G401.6 (cell line): ENCODE results near the gene TMEM115.
A peak's percentile ranks its signal among the peaks of the same experiment; 100 is the strongest.

Source experiments
- FAIRE-seq: peaks from 2 replicates; lab custom pipeline; 2012; peaks lifted over from hg19 to GRCh38; lab: Jason Lieb, UNC

Gene TMEM115, protein sequence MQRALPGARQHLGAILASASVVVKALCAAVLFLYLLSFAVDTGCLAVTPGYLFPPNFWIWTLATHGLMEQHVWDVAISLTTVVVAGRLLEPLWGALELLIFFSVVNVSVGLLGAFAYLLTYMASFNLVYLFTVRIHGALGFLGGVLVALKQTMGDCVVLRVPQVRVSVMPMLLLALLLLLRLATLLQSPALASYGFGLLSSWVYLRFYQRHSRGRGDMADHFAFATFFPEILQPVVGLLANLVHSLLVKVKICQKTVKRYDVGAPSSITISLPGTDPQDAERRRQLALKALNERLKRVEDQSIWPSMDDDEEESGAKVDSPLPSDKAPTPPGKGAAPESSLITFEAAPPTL

DNA sequence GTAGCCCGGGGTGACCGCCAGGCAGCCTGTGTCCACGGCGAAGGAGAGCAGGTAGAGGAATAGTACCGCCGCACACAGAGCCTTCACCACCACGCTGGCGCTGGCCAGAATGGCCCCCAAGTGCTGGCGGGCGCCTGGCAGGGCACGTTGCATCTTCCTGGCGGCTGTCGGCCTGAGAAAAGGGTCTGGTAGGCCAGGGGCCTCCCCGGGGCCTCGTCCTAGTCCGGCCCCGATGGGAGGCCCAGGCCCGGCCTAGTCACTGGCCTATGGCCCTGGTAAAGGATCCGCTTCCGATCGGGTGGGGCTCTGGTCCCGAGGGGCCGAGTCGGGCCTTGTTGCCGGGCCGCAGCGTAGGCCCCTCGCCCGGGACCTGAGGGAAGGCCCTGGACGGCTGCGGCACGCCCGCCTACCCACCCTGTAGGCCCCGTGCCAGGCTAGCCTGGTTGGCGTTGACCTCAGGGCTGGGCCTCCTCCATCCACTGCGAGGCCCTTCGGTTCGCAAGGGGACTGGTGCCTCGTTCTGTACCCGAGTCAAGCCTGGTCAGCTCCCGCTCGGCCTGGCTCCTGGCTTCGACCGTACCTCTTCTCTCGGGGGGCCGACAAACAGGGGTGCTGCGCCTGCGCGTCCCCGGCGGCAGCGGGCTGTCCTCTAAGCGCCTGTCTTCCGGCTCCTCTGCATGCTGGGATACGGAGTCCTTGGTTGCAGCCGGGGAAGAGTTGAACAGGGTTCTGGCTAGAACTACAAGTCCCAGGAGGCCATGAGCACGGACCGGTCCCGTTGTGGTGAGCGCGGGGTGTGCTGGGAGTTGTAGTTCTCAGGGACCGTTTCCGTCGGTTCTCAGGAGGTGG lies at the start of gene TMEM115:
TSS of gene TMEM115 (minus strand) at position 611 of the 849 bp plus-strand sequence. CDS start at position 153, 458 bp downstream.
- peak; percentile 98 for FAIRE-seq

DNA sequence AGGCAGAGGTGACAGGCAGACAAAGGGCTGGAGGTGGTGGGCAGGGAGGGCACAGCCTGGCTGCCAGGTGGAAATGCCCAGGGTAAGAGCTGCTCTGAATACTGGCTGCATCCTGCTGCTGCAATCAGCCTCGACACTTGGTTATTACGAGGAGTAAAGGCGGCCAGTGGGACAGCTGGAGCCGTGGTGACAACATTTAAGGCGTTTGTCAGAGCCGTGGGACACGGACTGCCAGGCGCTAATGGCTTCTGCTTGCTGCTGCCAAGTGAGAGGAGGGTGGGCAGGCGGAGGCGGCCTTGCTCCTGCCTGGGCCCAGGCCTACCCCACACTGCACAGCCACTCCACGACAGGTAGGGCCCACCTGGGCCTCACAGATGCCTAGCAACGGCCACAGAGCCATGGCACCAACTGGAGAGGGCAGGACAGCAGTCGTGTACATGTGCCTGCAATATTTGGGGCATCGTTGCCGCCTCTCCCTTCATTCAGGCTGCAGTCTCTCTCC lies 49.2 kb upstream of the TMEM115 start:
- no peak for FAIRE-seq

DNA sequence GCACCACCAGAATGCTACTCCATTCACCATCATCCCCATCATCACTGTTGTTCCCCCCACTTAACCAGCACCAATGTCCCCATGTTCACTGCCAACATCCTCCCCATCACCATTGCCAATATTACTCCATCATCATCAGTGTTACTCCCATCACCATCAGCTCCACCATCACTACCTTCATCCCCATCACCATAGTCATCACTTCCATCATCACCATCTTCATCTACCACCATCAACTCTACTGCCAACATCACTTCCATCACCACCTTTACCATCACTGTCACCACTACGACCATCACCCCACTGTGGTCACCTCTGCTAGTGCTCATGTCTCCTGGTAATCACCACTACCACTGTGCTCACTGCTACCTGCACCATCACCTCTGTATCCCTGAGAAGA lies 47.2 kb upstream of the TMEM115 start:
- no peak for FAIRE-seq

DNA sequence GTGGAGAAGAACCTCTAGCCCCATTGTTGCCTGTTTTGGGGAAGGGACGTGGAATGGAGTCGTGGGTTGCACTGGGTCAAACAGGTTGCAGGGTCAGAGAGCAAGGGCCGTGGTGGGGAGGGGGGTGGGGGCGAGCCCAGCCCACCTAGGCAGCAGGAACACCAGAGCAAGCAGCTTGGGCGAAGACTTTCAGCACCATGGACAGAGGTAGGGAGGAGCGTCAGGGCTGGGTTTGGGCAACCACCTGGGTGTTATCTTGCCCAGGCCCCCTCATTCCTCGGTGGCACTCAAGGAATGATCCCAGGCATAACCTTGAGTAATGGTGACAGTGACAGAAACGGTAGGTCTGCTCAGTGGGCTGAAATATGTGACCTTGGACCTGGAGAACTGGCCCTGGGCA lies 45.9 kb upstream of the TMEM115 start:
- no peak for FAIRE-seq

GRCh38 chr3:50401978-50402595 lies 42.8 kb upstream of the TMEM115 start:
- no peak for FAIRE-seq

DNA sequence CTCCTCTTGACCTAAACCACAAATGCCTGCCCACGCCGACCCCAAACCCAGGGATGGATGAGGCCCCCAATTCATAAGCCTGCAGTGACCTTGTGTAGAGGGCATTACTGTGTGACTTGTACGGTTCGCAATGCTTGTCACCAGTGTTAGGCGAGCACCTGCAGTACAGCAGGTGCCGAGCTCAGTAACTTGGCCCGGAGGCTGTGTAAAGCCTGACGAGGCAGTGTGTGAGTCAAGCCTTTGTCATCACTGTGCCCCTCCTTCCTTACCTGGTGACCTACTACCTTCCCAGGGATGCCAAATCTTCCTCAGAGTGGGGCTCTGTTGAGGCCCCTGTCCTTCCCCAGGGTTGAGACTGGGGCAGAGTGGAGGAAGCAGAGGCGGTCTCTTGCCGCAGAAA lies 37.2 kb upstream of the TMEM115 start:
- no peak for FAIRE-seq

GRCh38 chr3:50395070-50395860 lies 35.9 kb upstream of the TMEM115 start:
- FAIRE-seq, result no peak

- no peak for FAIRE-seq
These were observed 33.7 kb upstream of the TMEM115 start for GRCh38 chr3:50393061-50393460.

DNA sequence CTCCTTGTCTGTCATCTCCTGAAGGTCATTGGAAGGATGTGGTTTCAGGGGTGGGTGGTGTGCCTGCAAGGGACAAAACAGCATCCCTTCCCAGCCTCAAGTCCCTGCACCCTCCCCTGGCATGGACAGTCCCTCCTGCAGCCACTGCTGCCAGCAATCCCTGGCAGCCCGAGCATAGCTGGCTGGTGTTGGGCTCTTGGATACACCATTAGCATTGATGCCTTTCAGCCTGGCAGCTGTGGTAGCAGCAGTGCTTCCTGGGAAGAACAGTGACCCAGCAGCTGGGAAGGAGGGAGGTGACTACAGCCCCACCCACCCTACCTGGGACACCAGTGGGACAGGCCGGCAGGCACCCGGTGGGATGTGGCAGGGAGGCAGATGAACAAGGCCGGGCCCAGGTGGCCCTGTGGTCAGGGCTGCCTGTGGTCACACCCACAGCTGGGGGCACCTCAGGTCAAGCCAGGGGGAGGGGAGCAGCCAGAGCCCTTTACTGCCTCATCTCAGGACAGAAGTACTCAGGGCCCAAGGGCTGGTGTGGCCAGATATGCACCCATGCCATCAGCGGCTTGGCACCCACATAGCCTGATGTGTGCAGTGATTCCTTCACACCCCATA lies 32.9 kb upstream of the TMEM115 start:
- FAIRE-seq, result no peak

DNA sequence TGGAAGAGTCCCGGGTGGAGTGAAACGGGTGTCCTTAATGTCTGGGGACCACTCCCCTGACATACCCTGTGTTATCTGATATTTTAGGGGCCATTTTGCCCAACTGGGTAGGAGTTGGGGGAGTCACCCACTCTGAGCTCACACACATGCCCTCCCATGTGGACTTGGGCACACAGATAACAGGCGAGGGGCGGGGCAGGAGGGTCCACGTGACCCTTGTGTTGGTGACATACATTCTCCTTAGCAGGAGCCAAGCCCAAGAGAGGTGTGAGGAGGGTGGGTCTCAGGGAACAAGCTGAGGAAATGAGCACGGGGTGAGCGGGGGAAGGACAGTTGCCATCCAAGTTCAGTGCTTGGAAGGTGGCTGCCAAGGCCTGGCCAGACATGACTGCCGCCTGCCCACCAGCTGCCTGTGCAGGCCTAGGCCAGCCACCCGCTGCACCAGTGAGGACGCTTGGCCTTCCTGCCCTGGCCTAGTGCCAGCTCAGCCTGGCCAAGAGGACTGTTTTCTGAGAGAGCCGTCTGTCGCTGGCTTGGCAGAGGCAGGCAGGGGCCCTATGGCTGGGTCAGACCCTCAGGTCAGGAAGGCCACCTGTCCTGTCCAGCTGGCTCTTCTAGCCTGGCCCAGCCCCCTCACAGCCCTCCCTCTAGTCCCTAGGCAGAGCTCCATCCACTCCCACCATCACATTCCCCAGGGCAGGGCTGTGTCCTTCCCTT lies 31.3 kb upstream of the TMEM115 start:
- FAIRE-seq, result no peak

GRCh38 chr3:50389414-50389767 lies 30.1 kb upstream of the TMEM115 start:
- FAIRE-seq, result no peak

DNA sequence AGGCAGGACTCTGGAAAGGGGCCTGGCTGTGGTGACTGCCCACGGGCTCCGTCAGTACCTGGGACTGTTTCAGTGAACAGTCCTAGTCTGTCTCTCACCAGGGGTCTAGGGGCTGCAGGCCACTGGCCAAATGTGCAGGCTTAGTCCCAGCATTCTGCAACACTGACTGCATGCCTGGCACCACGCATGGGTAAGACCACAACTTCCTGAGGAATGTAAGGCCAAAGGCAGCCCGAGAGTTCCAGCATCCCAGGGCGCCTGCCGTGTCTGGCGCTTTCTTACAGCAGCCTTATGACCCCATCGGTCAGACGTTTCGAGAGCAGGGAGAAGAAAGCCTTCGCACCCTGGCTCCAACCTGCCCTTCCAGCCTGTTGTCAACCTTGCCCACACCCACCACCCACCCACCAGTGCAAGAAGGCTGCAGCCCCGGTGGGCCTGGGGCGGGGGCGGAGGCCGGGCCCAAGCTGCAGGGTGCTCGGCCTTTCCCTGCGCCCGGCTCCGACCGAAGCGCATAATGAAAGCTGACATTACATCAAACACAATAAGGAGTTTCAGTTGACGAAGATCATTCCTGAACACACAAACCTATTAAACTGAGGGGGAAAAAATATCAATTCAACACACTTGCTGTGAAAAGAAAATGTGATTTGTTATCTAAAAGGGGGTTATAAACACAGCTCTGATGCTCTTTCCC lies 29.5 kb upstream of the TMEM115 start:
- no peak for FAIRE-seq

DNA sequence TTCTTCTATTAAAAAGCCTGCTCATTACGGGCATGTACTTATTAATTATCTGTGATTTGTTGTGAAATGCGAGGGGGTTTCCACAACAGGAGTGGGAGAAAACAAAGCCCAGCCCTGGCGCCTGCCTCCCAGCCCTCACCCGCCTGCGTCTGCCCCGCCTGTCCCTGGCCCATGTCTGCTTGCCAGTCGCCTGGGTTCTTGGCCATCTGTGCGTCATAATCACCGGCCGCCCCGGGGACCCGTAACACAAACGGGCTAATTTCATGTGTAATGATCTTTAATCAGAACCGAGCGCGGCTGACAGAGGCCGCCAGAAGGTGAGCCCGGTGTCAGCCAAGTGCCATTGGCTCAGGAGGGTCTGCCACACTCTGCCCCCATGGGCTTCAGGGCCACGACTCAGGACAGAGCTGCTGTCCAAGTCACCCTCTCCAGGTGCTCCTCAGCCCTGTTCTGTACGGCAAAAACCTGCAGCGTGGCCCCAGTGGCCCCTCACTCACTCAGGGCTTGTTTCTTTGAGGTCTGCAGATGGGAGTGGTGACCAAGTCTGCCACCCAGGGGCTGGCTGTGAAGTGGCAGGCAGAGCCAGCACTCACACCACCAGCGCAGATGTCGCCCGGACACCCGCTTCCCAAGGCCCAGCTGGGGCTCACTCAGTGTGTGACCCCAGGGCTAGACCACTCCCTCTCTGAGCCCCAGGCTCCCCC lies 28.8 kb upstream of the TMEM115 start:
- FAIRE-seq, result no peak

DNA sequence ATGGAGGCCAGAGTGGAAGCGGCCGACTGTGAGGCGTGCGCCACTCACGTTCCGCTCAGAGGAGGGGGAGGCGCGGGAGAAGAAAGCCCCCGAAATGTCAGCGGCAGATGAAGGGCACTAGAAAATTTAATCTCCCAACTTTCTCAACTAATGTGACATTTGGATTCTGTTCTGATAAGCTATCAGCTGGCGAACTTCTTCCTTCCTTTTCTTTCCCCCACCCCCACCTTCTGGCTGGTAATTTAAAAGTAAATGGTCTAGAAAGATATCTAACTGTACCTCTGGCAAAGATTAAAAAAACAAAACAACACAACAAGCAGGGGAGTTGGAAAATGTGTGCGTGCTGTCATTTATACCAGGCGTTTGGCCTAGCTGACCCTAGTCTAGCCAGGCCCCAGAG lies 26.4 kb upstream of the TMEM115 start:
- no peak for FAIRE-seq

DNA sequence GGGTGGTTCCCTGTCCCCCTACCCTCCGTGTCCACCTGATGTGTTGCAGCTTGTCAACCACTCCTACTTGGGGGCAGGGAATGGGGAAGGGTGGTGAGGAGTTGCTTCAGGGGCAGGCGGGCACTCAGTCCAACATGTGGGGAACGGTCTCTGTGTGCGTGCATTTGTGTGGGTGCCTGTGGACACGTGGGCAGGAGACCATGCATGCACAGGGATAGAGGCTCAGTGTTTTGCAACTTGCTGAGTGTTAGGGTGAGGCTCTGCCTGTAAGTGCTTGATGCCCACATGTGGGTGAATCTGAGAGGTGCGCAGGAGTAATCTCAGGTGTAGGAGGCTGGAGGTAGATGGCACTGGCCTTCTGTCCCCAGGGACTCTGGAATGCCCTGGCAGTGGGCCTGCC lies 24.4 kb upstream of the TMEM115 start:
- no peak for FAIRE-seq

GRCh38 chr3:50382722-50383121 lies 23.4 kb upstream of the TMEM115 start:
- FAIRE-seq, result no peak

DNA sequence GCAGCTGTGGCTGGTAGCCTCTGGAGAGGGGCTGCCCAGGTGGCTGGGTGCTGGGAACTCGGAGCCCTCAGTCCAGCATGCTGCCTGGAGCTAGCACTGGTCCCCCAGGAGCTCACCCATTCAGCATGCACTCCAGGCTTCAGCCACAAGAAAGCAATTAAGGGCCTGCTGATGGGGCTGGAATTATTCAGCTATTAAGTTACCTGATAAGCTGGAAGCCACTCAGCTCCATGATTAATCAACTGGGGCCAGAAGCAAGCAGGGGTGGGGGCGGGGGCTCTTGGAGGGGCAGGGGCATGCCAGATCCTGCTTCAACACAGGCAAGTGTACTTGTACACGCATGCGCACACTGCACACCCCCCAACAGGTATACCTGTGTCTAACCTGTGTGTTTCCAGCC lies 22.1 kb upstream of the TMEM115 start:
- no peak for FAIRE-seq

DNA sequence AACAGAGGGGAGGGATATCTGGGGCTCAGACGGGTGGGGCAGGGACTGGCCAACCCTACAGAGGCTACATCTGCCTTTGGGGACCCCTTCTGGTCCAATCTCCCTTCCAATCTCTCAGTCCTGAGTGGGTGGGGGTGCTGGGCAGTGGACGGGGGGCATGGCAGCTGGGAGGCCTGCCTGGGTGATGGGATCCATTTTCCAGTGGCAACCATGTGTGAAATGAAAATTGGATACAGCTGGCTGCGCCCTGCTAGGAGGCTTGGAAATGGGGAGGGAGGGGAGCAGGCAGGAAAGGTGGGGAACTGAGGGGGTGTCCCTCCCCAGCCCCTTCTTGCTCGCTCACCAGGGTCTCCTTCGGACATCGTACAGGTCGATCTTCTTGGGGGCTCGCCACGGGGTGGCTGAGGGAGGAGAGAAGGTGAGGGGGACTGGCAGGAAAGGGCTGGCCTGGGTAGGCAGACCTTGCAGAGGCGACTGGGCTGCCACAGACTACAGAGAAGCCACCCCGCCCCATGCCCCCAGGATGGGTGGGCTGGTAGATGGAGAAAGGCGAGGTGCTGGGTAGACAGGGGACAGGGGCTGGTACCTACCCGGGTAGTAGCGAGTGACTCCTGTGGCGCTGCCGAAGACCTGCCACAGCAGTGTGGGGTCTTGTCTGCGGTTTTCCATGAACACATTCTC lies 21.2 kb upstream of the TMEM115 start:
- FAIRE-seq, result no peak

- no peak for FAIRE-seq
These were observed 19.4 kb upstream of the TMEM115 start for GRCh38 chr3:50378757-50379156.
